ENCODE results near the gene NSD1. TPM values are rescaled to one million over a fixed set of nuclear protein-coding genes. Genes with fewer than 3 reads are reported as not detected.

NSD1 gene
- total and polyA plus RNA-seq, 2 of the 4 experiments (the other 2 are of a cell fraction) = 7.7 to 31.0 TPM

DNA sequence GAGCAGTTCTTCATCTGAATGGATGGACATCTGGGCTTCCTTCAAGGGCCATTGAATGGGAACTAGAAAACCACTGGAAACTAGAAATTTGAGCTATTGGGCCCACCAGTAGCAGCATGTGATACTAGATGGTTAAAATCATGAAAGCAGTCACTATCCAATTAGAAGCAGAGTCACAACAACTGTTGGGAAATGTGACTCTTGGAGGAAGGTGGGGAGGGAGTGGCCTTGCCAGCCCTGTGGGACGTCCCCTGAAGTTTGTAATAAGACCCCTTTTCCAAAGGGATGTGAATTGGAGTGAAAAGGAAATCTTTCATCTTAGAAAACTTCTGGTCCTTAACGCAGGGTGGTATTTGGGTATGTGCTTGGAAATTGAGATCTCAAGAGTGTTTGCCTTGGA lies 164.3 kb downstream of the NSD1 start:
- Histone ChIP-seq H3K23ac (ENCODE audit: low read depth, low read length) (no peak overlapping the region), H3K27me3 (ENCODE audit: control insufficient read depth, insufficient read depth, low read length) (no peaks in the 10 kb centered on the region), H3K9me3 (ENCODE audit: control insufficient read depth, insufficient read depth, low read length) (no peaks in the 10 kb centered on the region), H2AK5ac (ENCODE audit: low read depth, low read length) (no peak overlapping the region), H3K4me3 (ENCODE audit: insufficient read depth, low read depth, low read length) (no peak overlapping the region), H3K4me2 (ENCODE audit: low read depth, low read length) (no peak overlapping the region), H2BK120ac (ENCODE audit: low read depth, low read length) (no peak overlapping the region), H2BK15ac (ENCODE audit: low read depth, low read length) (no peak overlapping the region), H3K4me1 (ENCODE audit: control insufficient read depth, insufficient read depth, low read length) (peaks cover 10% of the 10 kb centered on the region), H2BK5ac (ENCODE audit: low read depth, low read length, poor library complexity, severe bottlenecking) (no peak overlapping the region), H2BK20ac (ENCODE audit: low read depth, low read length) (no peak overlapping the region), H4K91ac (ENCODE audit: insufficient read depth, low read depth, low read length) (no peak overlapping the region), H3K9me1 (ENCODE audit: insufficient read depth, low read length) (peaks cover 4% of the 10 kb centered on the region; the same call in 1 of the 2 replicates), H2AK9ac (replicated peaks; ENCODE audit: low read depth, low read length, poor library complexity) (no peak overlapping the region), H3K36me3 (ENCODE audit: control insufficient read depth, insufficient read depth, low read length) (peaks cover 47% of the 10 kb centered on the region), H3K79me1 (ENCODE audit: low read depth in 1 of 2, low read length in 2 of 2) (peaks cover 9 to 39% of the 10 kb centered on the region in 2 experiments), H3K14ac (replicated peaks; ENCODE audit: low read depth, low read length) (no peak overlapping the region), H3K27ac (ENCODE audit: insufficient read depth, low read length) (no peak overlapping the region), H3K18ac (ENCODE audit: low read depth, low read length) (no peak overlapping the region), H4K20me1 (ENCODE audit: insufficient read depth, low read length) (peaks cover 6% of the 10 kb centered on the region; the same call in 1 of the 2 replicates), H3K9ac (ENCODE audit: low read depth, low read length) (no peak overlapping the region), H2AFZ (replicated peaks; ENCODE audit: low read length, poor library complexity) (no peak overlapping the region), H4K5ac (ENCODE audit: low read depth, low read length) (no peak overlapping the region), H4K8ac (ENCODE audit: low read depth in 2 of 2, low read length in 2 of 2) (no peak overlapping the region), H3K4ac (ENCODE audit: low read depth, low read length) (no peak overlapping the region), H3K56ac (ENCODE audit: extremely low read depth, insufficient read depth, low read length) (no peak overlapping the region)
- intact Hi-C loops (cut with micrococcal nuclease) (no loop called here), in situ Hi-C loops (cut with MboI; ENCODE audit: low sequenced_read_pairs) (no loop called here), dilution Hi-C loops (cut with HindIII; ENCODE audit: low sequenced_read_pairs, unreplicated experiment) (no loop called here)
- DNase-seq (no peak), ATAC-seq (ENCODE audit: low read depth) (no peak)
- CTCF ChIA-PET = interaction anchor here (1.4 to 2.6 kb wide), 2 partner anchors 12 to 13 kb away, joined by 3 to 8 read pairs; no protein-coding TSS in a partner anchor
- BruUV-seq (replicated peaks) = no TSS peak
- TF ChIP-seq, protein P1, sequence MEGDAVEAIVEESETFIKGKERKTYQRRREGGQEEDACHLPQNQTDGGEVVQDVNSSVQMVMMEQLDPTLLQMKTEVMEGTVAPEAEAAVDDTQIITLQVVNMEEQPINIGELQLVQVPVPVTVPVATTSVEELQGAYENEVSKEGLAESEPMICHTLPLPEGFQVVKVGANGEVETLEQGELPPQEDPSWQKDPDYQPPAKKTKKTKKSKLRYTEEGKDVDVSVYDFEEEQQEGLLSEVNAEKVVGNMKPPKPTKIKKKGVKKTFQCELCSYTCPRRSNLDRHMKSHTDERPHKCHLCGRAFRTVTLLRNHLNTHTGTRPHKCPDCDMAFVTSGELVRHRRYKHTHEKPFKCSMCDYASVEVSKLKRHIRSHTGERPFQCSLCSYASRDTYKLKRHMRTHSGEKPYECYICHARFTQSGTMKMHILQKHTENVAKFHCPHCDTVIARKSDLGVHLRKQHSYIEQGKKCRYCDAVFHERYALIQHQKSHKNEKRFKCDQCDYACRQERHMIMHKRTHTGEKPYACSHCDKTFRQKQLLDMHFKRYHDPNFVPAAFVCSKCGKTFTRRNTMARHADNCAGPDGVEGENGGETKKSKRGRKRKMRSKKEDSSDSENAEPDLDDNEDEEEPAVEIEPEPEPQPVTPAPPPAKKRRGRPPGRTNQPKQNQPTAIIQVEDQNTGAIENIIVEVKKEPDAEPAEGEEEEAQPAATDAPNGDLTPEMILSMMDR (conservative IDR thresholded peaks at IDR 0.05; ENCODE audit: low read depth, low read length) = no peak
- no peak for TF ChIP-seq RAD21 (IDR thresholded peaks at IDR 0.05; ENCODE audit: low read length)
- no peak for TF ChIP-seq ELK1 (IDR thresholded peaks at IDR 0.05; ENCODE audit: borderline replicate concordance, low read depth, low read length)
- no peak for TF ChIP-seq CEBPB (IDR thresholded peaks at IDR 0.05; ENCODE audit: low read depth, low read length)
- no peak for TF ChIP-seq MAZ (IDR thresholded peaks at IDR 0.05; ENCODE audit: borderline replicate concordance, low read depth, low read length)
- no CpG with 5 or more reads among the region's 2 CpGs for WGBS, 2 experiments (ENCODE audit: extremely low coverage in 2 of 2, insufficient read length in 1 of 2)
- POLR2A ChIA-PET (ENCODE audit: unreplicated experiment) = no interaction called here

All from IMR-90 (cell line).